CMK (cell line): ENCODE results near the gene LAMB3.

ENCODE experiments used
- DNase-seq: peaks from one replicate; pipeline ENCODE4 v3.0.0-alpha.2; 2010; ENCODE audit warnings: low read depth

Gene LAMB3

DNA sequence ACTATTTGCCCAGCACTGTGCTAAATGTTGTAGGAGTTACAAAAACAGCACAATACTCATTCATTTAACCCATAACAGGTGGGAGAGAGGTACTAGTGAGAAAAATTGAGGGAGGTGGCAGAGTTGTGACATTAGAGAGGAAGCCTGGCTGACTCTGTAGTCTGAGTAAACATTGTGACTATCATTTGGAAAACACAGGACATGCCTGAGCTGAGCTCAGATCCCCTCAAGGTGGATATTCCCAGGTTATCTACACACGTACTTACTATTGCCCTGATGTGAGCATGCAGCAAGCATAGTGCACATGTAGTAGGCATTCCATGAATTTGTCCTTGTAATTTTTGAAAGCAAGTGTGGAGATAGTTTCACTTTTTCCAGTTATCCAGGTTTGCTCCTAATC is 57.8 kb downstream of the LAMB3 start:
- DNase-seq: no peak

DNA sequence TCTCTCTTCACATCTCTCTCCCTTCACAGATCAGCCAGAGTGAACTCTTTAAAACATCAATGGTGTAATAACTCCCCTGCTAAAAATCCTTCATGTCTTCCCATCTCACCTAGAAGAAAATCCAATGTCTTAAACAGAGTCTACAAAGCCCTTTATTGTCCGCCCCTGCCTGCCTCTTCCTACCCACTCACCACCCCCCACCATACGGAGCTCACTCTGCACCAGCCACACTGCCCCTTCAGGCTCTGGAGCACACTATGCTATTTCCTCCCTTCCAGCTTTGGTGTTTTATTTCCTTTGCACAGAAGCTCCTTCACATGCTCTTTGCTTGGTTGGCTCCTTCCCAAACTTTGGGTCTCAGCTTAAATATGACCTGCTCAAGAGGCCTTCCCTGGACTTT is 58.5 kb downstream of the LAMB3 start:
- DNase-seq: no peak

DNA sequence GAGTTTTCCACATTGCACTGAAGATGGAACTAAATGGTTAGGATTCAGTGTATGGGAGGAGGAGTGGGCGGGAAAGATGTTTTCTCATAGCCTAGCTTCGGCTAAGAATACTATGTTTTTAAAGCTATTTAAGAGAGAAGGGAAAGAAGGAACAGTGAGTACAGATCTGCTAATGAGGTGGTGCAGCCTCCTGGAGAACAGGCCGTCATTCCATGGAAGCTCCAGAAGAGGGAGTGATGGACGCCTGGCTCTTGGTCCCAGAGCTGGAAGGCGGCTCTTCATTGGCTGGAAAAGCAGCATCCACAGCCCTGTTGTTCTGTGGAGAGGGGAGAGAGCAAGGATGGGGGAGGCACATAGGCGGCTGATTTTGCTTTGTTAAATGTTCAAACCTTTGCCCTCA is 61.8 kb downstream of the LAMB3 start:
- DNase-seq: no peak

DNA sequence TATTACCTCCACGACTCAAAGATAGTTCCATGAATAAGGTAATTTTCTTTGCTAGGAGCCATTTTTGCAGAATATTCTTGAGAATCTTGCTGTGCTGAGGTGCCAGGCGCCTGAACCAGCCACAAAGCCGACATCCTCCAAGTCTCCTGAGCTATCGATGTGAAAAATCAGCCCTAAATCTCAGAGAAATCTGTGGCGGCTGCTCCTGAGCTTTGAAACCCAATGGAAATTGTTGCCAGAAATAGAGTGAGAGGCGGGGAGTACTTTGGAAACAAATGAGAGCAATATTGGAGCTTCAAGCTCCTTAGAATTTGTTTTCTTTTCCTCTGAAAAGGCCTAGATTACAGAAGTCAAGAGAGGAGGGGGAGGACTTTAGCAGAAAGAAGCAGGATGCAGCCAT is 62.4 kb downstream of the LAMB3 start:
- DNase-seq: no peak

DNA sequence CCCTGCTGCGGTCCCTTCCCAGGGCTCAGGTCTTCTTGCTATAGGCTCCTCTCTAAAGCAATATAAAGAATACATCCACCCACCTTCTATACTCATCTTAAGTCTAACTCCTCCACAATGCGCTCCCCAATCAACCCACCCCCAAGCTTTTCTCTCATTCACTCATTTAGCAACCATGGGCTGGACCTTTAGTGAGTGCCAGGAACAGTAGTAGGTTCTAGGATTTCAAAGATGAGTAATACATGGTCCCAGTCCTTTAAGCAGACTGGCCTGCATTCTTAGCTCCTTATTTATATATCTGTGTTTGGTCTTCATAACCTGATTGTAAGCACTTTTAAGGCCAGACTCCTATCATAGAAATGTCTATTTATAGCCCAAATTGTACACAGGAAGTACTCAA is 62.8 kb downstream of the LAMB3 start:
- no peak for DNase-seq

DNA sequence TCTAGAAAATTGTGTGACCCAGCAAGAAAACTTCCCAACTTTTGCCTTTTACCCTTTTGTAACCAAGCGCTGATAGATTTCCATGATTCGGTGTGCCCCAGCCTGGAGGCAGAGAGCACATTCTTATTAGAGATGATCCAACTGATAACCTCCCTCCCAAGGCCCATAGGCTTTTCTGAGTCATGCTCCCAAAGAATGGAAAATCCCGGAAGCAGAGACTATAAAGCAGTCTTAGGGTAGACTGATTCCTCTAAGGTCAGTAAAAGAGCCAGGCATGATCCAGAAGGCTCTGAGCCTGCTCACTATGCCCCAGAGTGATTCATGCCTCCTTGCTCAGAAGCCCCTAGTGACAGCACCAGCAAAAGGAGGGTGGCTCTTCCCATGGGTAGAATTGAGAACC is 64.4 kb downstream of the LAMB3 start:
- no peak for DNase-seq

DNA sequence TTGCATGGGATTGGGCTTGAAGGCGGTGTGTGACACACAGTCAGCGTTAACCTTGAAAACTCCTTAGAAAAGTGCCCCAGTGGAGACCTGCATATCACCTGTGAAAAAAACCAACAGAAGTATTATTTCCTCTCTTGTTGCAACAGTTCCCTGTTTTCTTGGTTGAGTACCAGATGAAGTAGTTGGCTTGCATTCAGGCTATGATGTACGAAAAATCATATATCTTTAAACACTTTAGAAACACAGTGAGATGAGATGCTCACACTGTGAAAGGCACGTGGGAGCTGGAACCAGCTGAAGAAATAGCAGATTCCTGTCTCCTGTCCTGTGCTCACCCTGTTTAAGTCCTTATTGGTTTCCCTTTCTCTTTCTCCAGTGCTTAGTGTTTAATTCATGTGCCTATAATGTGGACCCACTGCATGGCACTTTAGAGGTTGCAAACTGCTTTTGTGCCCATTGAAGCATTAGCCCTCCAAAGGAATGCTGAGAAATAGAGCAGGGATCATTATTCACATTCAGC is 65.9 kb downstream of the LAMB3 start:
- no peak for DNase-seq

DNA sequence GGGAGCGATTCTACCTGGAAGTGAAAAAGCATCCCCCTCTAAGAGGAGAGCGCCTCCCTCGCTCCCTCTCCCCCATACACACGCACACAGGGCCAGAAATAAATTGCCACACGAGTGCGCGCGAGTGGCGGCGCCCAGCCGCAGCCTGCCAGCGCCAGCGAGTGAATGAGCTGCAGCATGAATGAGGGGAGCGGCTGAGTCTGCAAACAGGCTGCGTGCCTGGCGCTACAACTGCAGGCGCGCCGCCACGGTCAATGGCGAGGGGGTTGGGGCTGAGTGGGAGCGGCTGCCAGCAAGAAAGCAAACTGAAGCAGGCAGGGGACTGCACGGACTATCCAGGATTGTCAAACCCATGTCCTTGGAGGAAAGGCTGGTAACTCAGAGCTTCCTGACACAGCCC is 66.6 kb downstream of the LAMB3 start:
- DNase-seq: no peak

DNA sequence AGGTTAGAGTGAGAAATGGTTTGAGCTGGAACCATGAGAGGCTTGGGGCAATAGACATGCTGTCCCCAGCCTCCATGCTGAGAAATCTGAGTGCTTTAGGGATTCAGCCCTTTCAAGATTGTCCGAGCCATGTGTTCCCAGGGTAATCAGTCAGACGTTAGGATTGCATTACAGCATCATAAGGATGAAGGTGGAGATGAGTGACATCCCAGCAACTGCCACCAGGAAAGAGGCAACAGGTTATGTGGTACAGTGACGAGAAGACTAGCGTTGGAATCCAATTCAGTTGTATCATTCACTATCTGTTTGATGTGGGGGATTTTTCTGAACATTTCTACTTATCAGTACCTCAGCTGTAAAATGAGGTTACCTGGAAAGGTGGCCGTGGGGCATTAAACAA is 67.0 kb downstream of the LAMB3 start:
- DNase-seq: no peak

DNA sequence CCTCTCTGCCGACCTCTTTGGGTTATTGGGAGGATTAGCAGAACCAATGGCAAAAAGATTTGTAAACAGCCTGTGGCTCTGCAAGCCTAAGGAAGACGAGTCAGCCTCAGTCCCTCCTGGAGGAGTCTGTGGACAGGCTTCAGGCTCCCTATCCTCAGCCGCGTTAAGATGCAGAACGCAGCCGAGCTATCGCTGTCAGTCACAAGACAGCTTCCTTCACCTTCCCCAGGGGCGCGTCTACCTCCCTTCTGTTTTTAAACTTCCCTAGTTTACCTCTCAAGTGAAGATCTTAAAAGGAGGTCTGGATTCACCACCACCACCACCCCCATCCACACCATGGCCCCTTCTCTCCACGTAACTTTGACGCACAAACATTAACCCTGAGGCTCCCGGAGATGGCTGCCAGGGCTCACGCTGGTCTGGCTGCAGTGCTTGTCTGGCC is 68.0 kb downstream of the LAMB3 start:
- DNase-seq: no peak

DNA sequence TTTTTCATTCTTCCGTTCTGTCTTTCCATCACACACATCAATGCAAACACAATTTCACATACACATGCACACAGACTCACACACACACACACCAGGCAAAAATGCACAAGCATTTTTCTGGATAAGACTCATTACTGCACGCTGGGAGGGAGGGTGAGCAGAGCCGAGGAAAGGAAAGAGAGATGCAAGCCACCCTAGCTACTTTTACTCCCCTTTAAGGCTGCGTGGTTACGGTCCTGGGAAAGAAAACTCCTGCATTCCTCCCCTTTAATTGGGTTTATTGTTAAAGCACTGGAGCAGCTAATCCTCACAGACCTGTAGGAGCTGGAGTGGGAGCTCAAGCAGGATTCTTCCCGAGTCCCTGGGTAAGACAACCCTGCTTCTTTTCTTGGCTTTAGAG is 68.8 kb downstream of the LAMB3 start, which contains the start of gene CAMK1G:
CAMK1G (plus strand) TSS at position 307 of the 400 bp plus-strand sequence. CDS start 11,270 bp downstream, outside the sequence.
- DNase-seq: no peak

DNA sequence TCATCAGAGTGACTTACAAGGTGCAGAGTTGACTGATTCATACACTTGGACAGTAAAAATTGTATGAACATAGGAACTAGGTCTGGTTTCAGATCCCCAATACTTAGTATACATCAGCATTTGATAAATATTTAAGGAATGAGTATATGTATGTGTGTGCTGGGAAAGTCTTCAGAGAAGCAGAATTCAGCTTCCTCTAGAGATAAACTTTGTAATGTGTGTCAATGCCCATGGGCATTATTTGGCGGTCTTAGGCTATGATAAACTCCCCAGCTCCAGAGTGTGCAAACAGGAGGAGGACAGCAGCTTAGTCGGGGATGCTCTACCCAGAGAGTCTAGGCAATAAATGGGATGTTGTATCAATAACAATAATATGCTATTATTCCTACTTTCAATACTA is 71.6 kb downstream of the LAMB3 start:
- no peak for DNase-seq

DNA sequence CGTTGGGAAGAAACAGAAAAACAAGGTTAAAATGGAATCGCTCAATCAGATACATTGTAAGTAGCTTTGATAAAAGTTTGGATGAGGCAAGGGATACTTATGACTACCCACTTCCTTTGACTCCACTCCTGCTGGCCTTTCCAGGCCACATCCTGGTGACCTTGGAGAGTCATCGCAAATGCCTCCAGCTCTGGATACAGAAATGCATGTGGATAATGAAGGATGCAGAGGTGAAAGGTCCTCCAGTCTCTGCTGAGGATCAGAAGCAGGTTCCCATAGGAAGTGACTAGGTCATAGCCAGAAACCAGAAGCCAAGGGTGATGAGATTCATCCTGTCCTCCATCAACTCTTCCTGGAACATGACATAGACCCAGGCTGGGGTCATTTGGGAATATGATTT is 74.9 kb downstream of the LAMB3 start:
- no peak for DNase-seq

DNA sequence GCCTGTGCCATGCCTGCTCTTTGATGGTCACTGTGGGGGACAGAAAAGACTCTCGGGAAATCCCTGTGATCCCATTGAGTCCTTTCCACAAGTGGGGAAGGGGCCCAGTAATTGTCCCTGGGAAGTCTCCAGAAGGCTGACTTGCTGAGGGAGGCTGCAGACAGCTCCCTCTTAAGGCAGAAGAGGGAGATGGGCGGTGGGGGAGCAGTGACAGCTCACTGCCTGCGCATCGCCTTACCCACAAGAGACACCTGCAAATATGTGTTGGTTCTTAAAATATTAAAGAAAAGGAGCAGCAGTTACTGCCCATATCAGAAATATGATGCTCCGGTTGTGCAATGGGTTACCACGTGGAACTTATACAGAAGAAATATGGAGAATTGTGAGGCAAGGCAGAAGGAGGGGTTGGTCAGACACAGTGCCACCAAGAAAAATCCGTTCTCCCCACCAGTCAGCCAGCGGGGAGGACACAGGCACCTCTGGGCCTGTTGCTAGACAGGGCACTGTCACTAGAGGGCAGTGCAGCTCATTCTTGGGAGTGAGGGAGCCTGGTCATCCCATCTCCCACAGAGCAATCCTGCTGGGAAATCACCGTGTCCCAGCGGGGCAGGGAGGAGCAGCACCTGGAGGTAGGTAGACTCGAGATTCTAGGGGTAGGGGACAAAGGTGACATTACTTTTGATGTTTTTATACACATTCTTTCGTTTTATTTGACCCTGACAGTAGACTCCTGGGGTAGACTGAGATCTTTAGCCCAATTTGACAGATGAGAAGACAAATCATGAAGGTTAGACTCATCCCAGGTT is 75.6 kb downstream of the LAMB3 start:
- DNase-seq: peak; percentile 35

DNA sequence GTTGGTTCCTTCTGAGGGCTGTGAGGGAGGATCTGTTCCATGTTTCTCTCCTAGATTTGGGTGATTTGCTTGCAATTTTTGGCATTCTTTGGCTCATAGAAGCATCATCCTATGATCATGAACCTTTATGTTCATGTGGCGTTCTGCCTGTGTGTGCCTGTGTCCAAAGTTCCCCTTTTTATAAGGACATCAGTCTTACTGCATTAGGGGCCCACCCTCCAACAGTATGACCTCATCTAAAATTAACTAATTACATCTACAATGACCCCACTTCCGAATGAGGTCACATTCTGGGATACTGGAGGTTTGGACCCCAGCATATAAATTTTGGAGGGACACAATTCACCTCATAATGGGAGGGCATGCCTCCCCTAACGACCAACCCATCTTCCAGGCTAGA is 81.5 kb downstream of the LAMB3 start:
- no peak for DNase-seq

DNA sequence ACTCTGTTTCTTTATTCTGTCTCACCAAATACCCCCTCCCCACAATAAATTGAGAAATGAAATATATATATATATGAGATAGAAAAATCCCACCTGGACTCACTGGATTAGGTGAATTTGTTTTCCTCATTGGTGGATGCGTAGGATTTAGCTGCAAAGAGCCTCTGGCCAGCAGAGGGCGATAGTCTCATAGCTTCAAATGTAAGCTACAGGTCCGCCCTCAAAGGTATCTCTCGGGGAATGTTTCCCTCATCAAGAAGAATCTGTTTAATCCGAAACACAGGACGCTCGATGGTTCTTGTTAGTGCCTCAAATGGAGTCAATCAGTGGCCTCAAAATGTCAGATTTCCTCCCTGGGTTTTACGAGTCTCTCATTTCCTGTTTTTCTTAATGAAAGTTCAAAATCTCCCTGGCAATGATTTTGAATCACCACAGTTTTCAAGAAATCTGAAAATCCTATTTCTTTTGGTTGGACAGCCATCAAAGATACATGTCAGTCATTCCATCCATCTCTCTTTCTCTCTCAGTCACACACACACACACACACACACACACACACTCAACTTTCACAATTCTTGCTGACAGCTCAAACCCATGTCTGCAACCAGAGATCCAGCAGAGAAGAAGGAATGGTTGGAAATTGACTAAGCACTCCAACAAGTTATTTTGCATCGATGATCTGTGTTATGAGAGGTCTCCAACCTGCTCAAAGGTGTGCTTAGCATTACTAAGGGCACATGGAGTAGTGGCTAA is 82.6 kb downstream of the LAMB3 start:
- DNase-seq: peak; percentile 37

DNA sequence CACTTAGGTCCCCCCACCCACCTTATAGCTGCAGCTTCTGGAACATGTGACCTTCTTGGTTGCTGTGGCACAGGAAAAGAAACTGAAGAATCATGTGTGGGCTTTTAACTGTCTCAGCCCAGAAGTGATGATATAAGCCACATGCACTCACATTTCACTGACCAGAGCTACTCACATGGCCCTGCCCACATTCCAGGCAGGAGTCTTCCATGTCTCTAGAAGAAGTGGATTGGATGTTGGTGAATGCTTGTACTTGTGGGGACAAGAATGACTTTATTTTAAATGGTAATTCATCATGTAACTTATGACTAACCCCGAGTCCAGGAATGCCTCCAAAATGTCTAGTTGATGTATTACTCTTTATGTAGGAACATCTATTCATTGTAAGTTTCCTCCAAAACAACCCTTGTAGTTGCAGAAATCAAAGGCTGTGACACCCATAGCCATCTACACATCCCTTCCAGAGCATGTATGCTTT is 84.5 kb downstream of the LAMB3 start:
- no peak for DNase-seq

DNA sequence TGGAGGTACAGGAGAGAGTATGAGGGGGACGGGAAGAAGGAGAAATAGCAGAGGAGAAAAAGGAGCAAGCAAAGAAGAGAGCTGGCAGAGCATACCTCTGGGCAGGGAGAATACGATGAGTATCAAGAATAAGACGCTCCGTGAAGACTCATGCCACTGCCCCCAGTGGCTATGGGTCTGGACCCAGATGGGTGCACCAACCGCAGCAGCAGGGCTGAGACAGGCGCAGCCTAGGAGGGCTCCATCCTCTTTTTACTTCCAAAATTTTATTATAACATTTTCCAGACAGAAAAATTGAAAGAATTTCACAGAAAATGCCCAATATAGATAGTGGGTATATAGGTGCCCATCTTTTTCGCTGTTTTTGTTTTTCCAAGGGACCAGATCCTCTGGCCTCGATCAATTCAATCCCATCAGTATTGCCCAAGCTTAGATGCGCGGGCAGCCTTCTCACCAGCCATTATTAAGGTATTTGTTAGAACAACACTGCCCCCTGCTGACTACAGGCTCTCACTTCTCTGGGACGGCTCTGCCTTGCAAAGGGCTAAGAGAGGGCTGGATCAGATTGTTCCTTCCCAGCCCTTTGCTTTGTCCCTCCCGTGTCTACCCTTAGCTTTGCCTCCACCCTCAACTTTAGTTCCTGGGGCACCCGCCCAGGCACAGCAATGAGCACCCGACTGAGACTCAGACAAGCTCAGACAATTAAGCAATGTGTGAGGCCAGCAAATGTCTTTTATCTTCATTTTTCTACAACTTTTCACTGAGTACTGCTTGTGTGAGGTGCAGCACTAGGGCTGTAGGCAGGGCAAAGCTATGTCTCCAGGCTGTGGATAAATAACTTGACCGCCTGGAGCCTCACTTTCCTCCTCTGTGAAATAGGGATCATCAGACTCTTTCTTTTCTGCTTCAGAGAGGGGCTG is 86.2 kb downstream of the LAMB3 start:
- DNase-seq: peak; percentile 32
